Activated CD8-positive, alpha-beta T cell treated with anti-CD3 and anti-CD28 coated beads for 36 hours (primary cell): ENCODE measurements around the gene CMSS1. TPM values are rescaled to one million over a fixed set of nuclear protein-coding genes. Genes with fewer than 3 reads are reported as not detected.
A peak's percentile ranks its signal among the peaks of the same experiment; 100 is the strongest.

Source experiments
- ATAC-seq: fragments of 200-7000 bp; cut with Tn5 transposase; one replicate; pipeline ENCODE4 v1.10.0; 2021; ENCODE audit warnings: mild to moderate bottlenecking, moderate library complexity
- CTCF ChIA-PET: fragments of 350-600 bp; sonication (Branson Sonifier 250); formaldehyde crosslinking; loops from one replicate; lab custom pipeline; 2021; ENCODE audit warnings: antibody characterized with exemption; lab: Charles Lee
- POLR2A ChIA-PET: fragments of 350-600 bp; sonication (Branson Sonifier 250); formaldehyde crosslinking; loops from one replicate; lab custom pipeline; 2021; ENCODE audit warnings: antibody characterized with exemption; lab: Charles Lee
- DNase-seq: peaks from one replicate; pipeline ENCODE4 v3.0.0-alpha.2; 2020
- H3K27ac Mint-ChIP-seq: one replicate; pipeline ENCODE4 v1.8.0; 2021; ENCODE audit warnings: mild to moderate bottlenecking, mixed read lengths
- H3K27me3 Mint-ChIP-seq: one replicate; pipeline ENCODE4 v1.8.0; 2021; ENCODE audit warnings: mixed read lengths
- H3K36me3 Mint-ChIP-seq: one replicate; pipeline ENCODE4 v1.8.0; 2021; ENCODE audit warnings: low read depth, mixed read lengths
- H3K4me1 Mint-ChIP-seq: one replicate; pipeline ENCODE4 v1.8.0; 2021; ENCODE audit warnings: low read depth, mixed read lengths
- H3K4me3 Mint-ChIP-seq: one replicate; pipeline ENCODE4 v1.8.0; 2021; ENCODE audit warnings: mild to moderate bottlenecking, moderate library complexity, mixed read lengths
- H3K9me3 Mint-ChIP-seq: one replicate; pipeline ENCODE4 v1.8.0; 2021; ENCODE audit warnings: mixed read lengths
- CTCF ChIP-seq: fragments of 200-600 bp; IDR thresholded peaks from one replicate; pipeline ENCODE4 v1.8.0; 2022; ENCODE audit warnings: antibody characterized with exemption, mild to moderate bottlenecking
- intact Hi-C: fragments of 100-400 bp; cut with micrococcal nuclease; formaldehyde crosslinking; loops from one replicate; pipeline ENCODE4 v1.10.0; 2022
- total RNA-seq, 2 experiments: library from RNA; stranded (reverse); gene quantifications; one replicate each; pipeline ENCODE4 v1.2.3, GENCODE V29; 2021

The CMSS1 gene
- total RNA-seq, 2 experiments from 2014 or later: 93.9 to 110 TPM

DNA sequence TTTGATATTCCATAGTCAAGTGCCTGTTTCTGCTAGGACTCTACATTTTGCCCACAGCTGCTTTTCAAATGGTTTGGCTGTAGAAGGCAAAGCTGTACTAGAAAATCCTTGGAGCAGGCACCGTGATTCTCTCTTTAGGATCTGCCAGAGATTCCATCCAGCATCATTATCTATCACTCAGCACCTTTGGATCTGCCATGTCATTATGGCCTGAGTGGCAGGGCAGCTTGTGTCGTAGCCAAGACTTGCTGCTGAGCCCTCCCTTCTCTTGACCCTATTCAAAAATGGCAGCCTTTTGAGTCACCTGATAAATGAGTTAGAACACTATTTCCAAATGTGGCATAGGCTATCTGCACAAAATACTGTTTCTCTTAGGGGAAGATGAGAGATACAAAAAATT lies 8.1 kb upstream of the CMSS1 start:
- Mint-ChIP-seq H3K27me3 (no peaks in the 10 kb centered on the region), H3K36me3 (peaks cover 5% of the 10 kb centered on the region), H3K9me3 (peaks cover 9% of the 10 kb centered on the region), H3K27ac (no peak overlapping the region), H3K4me1 (no peaks in the 10 kb centered on the region), H3K4me3 (no peak overlapping the region)
- DNase-seq: no peak
- no peak for TF ChIP-seq CTCF
- intact Hi-C loops: no loop called here
- ChIA-PET CTCF (interaction anchor here (2.1 kb wide), 1 partner anchor 259 kb away, joined by 5 read pairs; no protein-coding TSS in a partner anchor), POLR2A (no interaction called here)
- ATAC-seq: no peak

GRCh38 chr3:99810403-99810802 lies 7.3 kb upstream of the CMSS1 start:
- no peak for TF ChIP-seq CTCF
- Mint-ChIP-seq H3K4me1 (no peaks in the 10 kb centered on the region), H3K36me3 (peaks cover 4% of the 10 kb centered on the region), H3K4me3 (no peak overlapping the region), H3K9me3 (peaks cover 6% of the 10 kb centered on the region), H3K27me3 (no peaks in the 10 kb centered on the region), H3K27ac (no peak overlapping the region)
- POLR2A ChIA-PET: no interaction called here
- DNase-seq (no peak), ATAC-seq (no peak)
- intact Hi-C loops: no loop called here
- CTCF ChIA-PET: interaction anchor here (0.9 to 1.1 kb wide), 2 partner anchors 19 to 49 kb away, joined by 3 read pairs; no protein-coding TSS in a partner anchor

- TF ChIP-seq CTCF: no peak
- ChIA-PET POLR2A (interaction anchor here (1.0 to 1.8 kb wide), 8 partner anchors 10 to 443 kb away, joined by 3 to 6 read pairs (median 4); partner anchors contain the start of gene TBC1D23), CTCF (interaction anchor here (0.7 to 1.6 kb wide), 5 partner anchors 9 to 288 kb away, joined by 3 to 10 read pairs (median 3); no protein-coding TSS in a partner anchor)
- Mint-ChIP-seq H3K9me3 (no peaks in the 10 kb centered on the region), H3K27me3 (no peaks in the 10 kb centered on the region), H3K4me1 (peaks cover 39% of the 10 kb centered on the region), H3K27ac (peak overlapping the region; percentile 96), H3K36me3 (peaks cover 22% of the 10 kb centered on the region), H3K4me3 (peak overlapping the region; percentile 94)
- DNase-seq (peak; percentile 21), ATAC-seq (no peak)
- intact Hi-C loops: no loop called here
Observed at GRCh38 chr3:99817047-99817436, 620 bp upstream of the CMSS1 start.

- DNase-seq (no peak), ATAC-seq (no peak)
- H3K36me3 Mint-ChIP-seq: peaks cover 24% of the 10 kb centered on the region
- H3K4me1 Mint-ChIP-seq: peaks cover 46% of the 10 kb centered on the region
- intact Hi-C loops: no loop called here
- H3K9me3 Mint-ChIP-seq: no peaks in the 10 kb centered on the region
- H3K27ac Mint-ChIP-seq: peak overlapping the region; percentile 96
- H3K27me3 Mint-ChIP-seq: no peaks in the 10 kb centered on the region
- H3K4me3 Mint-ChIP-seq: peak overlapping the region; percentile 94
- CTCF ChIA-PET: interaction anchor here (0.9 to 1.0 kb wide), 2 partner anchors 10 to 280 kb away, joined by 3 to 4 read pairs; no protein-coding TSS in a partner anchor
- TF ChIP-seq CTCF: no peak
- POLR2A ChIA-PET: interaction anchor here (0.6 to 1.6 kb wide), 3 partner anchors 15 to 255 kb away, joined by 3 to 5 read pairs (median 3); no protein-coding TSS in a partner anchor
Observed at GRCh38 chr3:99818818-99819217, 1.2 kb downstream of the CMSS1 start.
